ENCODE results near the gene TANGO2. TPM values are rescaled to one million over a fixed set of nuclear protein-coding genes. Genes with fewer than 3 reads are reported as not detected.

Gene TANGO2
- total RNA-seq, 1 donor from 2014 or later = 24.9 TPM

GRCh38 chr22:20107951-20108756, 87.2 kb downstream of the TANGO2 start:
- H3K4me3 Mint-ChIP-seq (ENCODE audit: unreplicated experiment) = no peak overlapping the region
- H3K27me3 Mint-ChIP-seq (ENCODE audit: unreplicated experiment) = no peaks in the 10 kb centered on the region
- H3K27ac Mint-ChIP-seq (ENCODE audit: unreplicated experiment) = no peak overlapping the region
- TF ChIP-seq, protein P1, sequence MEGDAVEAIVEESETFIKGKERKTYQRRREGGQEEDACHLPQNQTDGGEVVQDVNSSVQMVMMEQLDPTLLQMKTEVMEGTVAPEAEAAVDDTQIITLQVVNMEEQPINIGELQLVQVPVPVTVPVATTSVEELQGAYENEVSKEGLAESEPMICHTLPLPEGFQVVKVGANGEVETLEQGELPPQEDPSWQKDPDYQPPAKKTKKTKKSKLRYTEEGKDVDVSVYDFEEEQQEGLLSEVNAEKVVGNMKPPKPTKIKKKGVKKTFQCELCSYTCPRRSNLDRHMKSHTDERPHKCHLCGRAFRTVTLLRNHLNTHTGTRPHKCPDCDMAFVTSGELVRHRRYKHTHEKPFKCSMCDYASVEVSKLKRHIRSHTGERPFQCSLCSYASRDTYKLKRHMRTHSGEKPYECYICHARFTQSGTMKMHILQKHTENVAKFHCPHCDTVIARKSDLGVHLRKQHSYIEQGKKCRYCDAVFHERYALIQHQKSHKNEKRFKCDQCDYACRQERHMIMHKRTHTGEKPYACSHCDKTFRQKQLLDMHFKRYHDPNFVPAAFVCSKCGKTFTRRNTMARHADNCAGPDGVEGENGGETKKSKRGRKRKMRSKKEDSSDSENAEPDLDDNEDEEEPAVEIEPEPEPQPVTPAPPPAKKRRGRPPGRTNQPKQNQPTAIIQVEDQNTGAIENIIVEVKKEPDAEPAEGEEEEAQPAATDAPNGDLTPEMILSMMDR (IDR thresholded peaks at IDR 0.05) = no peak
- peaks cover 25% of the 10 kb centered on the region for H3K36me3 Mint-ChIP-seq (ENCODE audit: unreplicated experiment)
- no peak for DNase-seq (ENCODE audit: extremely low spot score, unreplicated experiment)
- no peaks in the 10 kb centered on the region for H3K9me3 Mint-ChIP-seq (ENCODE audit: unreplicated experiment)
- H3K4me1 Mint-ChIP-seq (ENCODE audit: unreplicated experiment) = no peaks in the 10 kb centered on the region

- no peak overlapping the region for H3K4me3 Mint-ChIP-seq (ENCODE audit: unreplicated experiment)
Measured at GRCh38 chr22:20108757-20109230, 87.9 kb downstream of the TANGO2 start.

GRCh38 chr22:20109411-20110358, 88.8 kb downstream of the TANGO2 start:
- Mint-ChIP-seq H3K27me3 (ENCODE audit: unreplicated experiment) (no peaks in the 10 kb centered on the region), H3K36me3 (ENCODE audit: unreplicated experiment) (peaks cover 30% of the 10 kb centered on the region), H3K4me1 (ENCODE audit: unreplicated experiment) (no peaks in the 10 kb centered on the region), H3K9me3 (ENCODE audit: unreplicated experiment) (no peaks in the 10 kb centered on the region), H3K27ac (ENCODE audit: unreplicated experiment) (no peak overlapping the region), H3K4me3 (ENCODE audit: unreplicated experiment) (no peak overlapping the region)
- TF ChIP-seq, protein P1 (IDR thresholded peaks at IDR 0.05) = no peak
- no peak for DNase-seq (ENCODE audit: extremely low spot score, unreplicated experiment)

More at GRCh38 chr22:20108757-20109230, 87.9 kb downstream of the TANGO2 start:
- H3K36me3 Mint-ChIP-seq (ENCODE audit: unreplicated experiment) = peaks cover 25% of the 10 kb centered on the region
- H3K27ac Mint-ChIP-seq (ENCODE audit: unreplicated experiment) = no peak overlapping the region
- no peaks in the 10 kb centered on the region for H3K27me3 Mint-ChIP-seq (ENCODE audit: unreplicated experiment)
- TF ChIP-seq, protein P1 (IDR thresholded peaks at IDR 0.05) = no peak
- no peak for DNase-seq (ENCODE audit: extremely low spot score, unreplicated experiment)
- no peaks in the 10 kb centered on the region for H3K9me3 Mint-ChIP-seq (ENCODE audit: unreplicated experiment)
- H3K4me1 Mint-ChIP-seq (ENCODE audit: unreplicated experiment) = no peaks in the 10 kb centered on the region

DNA sequence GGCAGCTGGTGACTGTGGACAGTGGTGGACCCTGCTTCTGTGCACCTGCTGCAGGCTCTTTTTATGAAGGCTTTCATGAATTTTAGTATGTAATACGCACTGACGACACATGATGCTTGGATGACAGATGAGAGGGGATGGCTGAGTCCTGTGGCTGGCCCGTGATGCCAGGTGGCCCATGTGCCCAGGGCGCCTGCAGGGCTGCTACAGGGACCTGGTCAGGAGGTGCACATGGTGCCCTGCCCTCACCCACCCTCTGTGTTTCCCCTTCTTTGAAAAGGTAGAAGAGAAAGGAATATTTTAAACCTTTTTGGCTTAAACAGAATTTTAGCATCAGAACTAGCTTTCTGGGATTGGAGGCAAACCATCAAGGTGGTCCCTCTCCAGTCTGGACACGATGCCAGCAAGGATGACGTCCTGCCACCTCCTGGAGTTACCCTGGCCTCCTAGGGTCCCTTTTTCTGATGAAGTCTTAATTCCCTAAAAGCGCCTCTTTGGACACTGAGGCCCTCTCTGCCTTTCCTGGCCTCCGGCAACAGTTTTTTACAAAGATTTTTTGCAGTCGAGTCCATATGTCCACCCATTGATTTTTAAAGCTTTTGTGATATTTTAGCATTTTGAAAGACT, 89.6 kb downstream of the TANGO2 start:
- TF ChIP-seq, protein P1 (IDR thresholded peaks at IDR 0.05) = no peak
- Mint-ChIP-seq H3K4me1 (ENCODE audit: unreplicated experiment) (peaks cover 4% of the 10 kb centered on the region), H3K9me3 (ENCODE audit: unreplicated experiment) (no peaks in the 10 kb centered on the region), H3K27me3 (ENCODE audit: unreplicated experiment) (no peaks in the 10 kb centered on the region), H3K4me3 (ENCODE audit: unreplicated experiment) (no peak overlapping the region), H3K27ac (ENCODE audit: unreplicated experiment) (no peak overlapping the region), H3K36me3 (ENCODE audit: unreplicated experiment) (peaks cover 32% of the 10 kb centered on the region)
- DNase-seq (ENCODE audit: extremely low spot score, unreplicated experiment) = no peak
